ENCODE results near the gene NAT10.

NAT10 gene

DNA sequence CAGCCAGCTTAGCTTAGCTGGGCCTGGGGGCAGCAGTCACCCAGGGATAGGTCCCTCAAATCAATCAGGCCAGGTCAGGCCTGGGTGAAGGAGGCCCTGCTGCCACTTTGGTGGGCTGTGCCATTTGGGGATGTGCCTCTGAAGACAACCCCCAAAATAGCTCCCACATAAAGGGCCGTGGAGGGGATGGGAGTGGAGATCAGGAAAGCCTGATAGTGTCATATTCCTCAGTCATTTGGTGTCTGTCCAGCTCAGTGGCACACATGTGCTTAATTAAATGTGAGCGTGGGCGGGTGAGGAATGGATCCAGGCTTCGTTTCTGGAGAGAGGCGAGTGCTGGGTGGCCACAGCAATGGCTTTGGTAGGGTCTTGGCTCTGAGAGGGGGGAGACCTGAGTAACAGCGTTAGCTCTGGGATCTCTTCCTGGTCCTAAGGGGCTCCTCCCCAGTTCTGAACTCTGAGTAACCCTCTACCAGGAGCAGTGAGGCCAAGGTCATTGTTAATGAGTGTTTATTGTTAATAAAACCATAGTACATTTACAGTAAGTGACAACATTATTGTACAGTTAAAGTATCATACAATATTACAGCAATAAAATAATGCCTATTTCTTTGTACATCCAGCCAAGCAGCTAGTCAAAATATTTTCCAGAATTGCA is 45.2 kb downstream of the NAT10 start:
- DNase-seq: no peak

DNA sequence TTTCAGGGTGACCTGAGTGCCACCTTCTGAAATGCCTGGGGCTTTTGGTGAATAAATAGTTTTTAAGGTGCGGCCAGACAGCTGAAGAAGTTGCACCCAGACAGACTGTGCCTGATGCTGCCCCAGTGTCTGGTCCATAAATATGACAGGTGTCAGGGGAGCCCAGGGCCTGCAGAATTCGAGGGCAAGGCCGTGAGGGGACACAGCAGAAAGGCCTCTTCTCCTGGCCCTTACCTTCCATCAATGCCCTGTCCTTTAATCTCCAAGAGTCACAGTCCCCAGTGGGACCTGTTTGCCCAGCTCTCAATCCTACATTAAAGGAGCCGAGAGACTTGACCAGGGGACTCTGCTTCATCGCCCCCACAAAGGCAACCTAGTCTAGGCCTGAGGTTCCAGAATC is 45.7 kb downstream of the NAT10 start:
- no peak for DNase-seq

DNA sequence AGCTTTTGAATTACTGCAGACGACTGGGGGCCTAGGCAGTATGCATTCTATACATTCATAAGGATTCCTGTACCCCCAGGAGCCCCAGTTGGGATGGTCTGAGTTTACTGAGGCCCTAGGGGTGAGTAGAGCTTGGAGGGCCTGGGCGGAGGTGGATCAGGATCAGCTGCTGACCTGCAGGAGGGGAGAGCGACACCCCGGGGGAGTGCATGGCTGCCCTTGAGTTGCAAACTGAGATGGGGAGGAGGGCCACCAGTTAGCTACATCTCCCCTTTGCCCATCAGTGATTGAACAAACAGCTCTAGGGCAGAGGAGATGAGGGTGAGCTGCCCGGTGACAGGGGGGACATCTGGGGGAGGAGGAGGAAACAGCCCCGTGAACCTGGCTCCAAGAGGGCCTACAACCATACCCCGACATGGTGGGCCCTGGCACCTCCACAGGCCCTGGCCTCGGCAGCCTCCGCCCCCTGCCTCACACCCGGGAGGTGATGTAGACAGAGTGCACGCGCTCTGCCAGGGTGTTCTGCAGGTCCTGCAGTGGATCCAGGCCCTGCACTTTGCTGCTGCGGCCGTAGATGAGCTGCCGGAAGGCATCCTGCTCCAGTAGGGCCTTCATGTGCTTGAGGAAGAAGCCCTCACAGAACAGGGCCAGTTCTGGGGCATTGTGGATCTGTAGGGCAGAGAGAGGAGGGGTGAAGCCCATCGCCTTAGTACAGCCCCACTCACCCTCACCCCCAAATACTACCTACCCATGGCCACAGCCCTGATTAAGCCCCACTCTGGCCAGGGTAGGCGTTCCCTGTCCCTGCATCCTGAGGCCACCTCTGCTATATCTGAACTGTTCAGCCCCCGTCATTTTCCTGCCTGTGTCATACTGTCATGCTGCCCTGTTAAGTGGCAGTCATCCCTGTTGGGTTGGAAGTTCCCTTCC is 46.8 kb downstream of the NAT10 start:
- peak in 1 of 3 donors; percentile 32 for DNase-seq

DNA sequence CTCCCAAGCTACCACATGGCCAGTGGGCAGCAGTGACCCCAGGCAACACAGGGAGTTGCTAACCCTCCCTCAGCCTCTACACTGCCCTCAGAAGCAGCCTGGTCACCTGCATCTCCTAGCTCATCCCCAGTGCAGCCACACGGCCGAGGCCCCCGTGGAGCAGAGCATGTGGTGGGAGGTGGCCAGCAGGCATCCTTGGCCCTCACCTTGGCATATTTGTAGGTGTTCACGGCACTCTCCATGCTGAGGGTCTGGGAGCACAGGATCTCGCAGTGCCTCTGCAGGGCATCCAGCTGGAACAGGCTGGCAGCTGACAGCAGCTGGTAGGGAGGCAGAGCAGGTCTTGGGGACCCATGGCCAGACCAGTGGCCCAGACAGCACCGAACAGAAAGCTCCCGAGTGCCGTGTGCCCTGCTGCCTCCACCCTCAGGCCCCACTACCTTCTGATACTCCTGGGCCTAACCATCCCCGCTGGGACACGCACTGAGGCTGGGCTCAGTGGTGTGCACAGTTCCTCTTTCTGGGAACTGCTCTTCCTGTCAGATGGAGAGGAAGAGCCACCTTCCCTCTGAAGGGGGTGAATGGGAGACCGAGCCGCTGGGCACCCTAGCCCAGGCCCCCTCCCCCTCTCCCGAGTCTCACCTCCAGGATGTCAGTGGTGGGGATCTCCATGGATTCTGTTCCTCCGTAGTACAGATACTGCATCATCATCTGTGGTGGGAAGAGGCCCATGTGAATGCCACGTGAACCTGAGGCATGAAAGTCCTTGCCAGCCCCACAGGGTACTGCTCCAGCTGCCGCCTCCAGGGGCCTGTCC is 48.8 kb downstream of the NAT10 start:
- DNase-seq: peak; percentile 57 to 75 (median 68)

DNA sequence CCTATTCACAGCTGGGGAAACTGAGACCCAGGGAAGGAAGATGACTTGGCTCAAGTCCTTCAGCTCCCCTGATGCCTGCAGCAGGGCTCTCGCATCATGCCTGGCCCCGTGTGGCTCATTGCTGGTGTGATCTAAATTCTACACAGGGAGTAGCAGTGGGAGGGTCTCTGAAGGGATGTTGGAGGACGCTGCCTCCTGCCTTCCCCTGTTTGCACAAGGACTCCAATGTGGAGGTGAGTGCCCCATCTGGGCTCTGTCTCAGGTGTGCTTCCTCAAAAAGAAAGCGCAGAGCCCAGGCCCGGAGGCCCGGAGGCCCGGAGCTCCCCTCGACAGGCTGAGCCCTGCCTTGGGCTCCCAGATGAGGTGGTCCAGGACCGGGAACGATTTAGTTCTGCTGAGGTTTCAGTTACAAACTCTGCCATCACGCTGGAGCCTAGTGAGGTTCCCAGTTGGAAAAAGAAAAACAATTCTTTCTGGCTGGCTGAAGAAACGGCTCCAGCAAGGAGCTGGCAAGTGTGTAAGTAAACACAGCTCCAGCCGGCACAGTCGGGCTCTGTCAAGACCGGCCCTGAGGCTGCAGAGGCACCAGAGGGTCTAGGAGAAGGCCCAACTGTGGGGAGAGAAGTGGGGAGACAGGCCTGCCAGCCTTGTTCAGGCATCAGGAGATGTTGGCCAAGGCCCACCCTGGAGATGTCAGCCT is 49.8 kb downstream of the NAT10 start:
- DNase-seq: no peak

DNA sequence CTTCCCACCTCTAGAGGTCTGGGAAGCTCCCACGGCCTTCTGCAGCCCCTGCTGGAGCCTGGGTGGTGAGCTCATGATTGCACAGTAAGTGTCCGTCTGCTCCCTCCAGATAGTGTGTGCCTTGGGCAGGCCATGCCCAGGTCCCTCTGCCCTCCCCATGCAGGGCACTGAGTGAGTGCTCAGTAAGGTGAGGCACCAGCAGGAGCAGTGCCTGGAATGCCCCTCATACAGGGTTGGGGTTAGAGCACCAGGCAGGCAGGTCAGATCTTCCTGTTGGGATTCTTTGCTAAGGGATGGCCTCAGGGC is 50.3 kb downstream of the NAT10 start:
- DNase-seq: no peak

DNA sequence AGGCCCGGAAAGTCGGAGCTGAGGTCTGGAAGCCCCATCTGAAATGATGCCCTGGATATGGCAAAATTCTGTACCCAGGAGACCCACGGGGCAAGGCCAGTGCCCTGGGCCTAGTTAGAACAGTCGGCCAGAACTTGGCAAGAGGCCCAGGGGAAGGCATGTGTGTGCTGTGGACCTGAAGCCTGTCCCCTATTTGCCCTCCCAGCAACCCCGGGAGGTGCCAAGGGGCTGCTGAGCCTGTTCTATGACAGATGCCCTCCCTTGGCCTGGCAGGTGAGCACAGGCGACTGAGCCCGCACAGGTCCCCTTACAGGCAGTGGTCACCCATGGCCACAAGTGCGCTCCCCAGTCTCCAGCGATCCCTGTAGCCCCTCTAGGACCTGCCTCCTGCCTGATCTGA is 51.7 kb downstream of the NAT10 start:
- no peak for DNase-seq

DNA sequence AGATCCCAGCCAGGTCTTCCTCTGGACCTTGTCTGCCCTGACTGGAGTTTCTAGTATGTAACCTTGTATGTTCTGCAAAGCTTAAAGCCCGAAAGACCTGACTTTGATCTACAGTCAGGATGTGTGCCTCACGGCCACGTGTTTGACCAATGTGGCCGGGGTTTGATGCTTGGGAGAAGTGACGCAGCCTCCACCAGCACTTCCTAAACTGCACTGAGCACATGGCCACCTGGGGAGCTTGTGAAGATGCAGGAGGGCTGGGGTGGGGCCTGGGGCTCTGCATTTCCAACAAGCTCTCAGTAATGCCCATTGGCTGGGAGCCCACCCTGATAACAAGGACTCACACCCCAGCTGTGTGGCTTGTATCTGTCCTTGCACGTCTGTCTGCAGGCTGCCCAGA is 53.2 kb downstream of the NAT10 start:
- DNase-seq: peak in 1 of 3 donors; percentile 13

DNA sequence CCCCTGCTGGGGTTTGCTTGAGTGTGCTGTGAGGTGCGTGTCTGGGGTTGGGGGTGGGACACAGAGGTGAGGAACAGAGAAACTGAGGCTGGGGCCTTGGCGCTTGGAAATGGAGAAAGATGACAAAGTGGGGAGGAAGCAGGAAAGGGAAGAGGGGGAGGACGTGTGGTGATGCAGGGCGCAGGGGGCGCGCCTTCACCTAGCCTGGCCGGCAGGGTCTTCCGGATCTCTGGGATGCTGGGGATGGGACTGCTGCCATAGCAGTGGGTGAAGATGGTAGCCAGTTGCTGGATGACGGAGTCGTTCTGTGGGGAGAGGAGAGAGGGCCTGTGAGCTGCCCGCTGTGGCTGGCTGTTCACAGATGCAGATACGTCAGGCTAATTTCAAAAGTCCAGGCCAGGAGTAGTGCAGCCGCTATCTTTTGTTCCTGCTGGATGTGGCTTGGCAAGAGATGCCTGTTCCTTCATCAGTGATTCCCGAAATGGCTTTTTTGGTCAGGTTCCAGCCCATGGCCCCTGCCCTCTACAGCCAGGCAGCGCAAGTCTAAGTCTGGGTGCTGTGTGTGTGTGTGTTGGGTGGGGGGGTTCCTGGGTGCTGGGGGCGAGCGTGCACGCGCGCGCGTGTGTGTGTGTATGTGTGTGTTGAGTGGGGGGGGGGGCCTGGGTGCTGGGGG is 54.8 kb downstream of the NAT10 start:
- DNase-seq: no peak

DNA sequence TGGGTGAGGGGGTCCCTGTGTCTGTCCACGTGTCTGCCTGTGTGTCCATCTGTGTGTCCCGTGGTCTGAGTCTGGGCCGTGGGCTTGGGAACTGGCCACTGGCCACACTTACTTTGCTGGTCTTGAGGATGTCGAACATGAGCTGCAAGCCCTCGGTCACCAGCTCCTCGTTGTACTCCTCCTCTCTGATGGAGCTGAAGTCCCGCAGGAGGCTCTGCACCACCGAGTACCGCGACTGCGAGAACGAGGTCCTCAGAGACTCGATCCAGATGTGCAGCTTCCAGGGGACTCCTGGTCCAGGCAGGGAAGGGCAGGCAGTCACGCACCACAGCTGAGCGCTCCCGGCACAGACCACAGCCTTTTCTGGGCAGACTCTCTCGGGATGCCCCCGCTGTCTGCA is 55.4 kb downstream of the NAT10 start:
- no peak for DNase-seq

DNA sequence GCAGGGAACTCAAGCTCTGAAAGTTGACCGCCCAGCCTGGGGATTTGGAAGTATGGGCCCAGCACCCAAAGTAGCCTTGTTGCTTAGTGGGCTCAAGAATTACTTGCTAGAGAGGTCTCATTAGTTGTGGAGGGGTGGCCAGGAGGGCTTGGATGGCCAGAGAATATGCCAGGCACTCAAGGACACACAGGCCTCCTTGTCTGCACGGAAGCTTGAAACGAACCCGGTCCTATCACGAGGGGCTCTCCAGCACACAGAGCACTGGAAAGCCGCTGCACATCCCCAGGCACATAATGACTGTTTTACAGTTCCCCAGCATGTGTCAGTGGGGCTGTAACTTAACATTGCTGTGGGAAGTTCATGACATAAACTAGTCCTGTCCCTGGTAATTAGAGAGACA is 55.9 kb downstream of the NAT10 start:
- DNase-seq: no peak

DNA sequence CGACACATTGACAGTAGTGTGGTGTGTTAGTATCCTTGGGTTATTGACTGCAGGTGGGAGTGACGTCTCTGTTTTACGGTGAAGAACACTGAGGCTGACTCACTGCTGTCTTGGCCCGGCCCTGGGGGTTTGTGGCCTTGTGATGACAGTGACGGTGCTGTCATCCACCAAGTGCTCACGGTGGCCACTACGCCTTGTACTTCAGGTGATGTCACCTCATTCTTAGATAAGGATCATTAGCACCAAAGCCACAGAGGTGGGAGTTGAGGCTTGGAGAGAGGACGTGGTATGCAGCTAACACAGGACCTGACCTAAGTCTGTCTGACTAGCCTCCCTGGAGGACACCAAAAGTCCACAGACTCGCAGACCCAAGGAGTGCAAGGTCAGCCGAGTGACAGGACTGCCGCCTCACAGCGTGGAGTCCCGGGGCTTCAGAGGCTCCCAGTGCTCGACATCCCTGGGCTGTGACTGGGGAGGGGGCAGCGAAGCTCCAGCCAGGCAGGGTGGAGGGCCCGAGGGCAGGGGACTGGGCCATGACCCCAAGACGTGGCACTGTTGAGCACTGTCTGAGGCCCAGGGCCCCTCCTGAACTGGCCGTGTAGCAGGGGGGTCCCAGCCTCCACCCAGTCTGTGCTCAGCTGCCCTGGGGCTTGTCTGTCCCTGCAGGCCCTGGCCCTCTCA is 56.5 kb downstream of the NAT10 start:
- no peak for DNase-seq

DNA sequence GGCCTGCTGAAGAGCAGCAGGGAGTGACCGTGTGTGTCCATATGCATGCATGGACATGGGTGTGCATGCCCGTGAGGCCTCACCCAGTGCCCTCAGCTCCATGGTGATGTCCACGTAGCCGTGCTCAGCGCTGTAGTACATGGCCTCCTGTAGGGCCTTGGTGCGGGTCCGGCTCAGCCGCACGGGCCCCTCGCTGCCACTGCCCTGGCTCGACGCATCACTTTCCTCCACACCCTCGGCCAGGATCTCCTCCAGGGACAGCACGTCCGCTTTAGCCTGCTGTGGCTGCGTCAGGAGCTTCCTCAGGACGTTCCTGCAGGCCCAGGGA is 57.0 kb downstream of the NAT10 start:
- no peak for DNase-seq

DNA sequence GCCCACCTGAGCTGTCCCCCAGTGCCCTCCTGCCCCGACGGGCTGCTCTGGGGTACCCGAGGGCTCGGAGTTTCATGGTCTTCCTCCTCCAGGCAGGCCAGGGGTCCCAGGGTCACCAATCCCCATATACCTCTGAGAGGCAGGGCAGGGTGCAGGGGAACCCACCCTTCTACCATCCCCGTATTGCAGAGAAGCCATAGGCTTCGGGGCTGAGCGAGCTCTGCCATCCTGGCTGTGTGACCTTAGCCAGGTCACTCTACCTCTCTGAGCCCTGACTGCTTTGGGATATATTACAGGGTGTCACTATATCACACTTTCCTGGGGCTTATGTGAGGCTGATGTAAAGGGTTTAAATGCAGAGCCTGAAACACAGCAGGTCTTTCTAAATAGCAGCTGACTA is 57.4 kb downstream of the NAT10 start:
- DNase-seq: no peak

DNA sequence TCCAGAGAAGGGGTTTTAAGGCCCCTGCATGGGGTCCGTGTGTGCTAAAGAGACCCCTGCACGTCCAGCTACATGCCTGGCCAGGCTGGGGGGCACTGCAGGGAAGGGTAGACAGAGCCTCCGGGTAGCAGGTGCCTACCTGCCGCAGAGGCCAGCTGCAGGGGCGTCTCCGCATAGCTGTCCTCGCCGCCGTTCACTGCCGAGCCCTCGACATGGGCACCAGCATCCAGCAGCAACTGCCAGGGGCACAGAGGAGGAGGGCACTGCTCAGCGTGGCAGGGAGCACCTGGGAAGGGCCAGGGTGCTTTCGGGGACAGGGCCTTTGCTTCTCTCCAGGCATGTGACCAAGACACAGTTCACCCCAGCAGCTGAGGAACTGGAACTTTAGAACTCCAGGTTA is 59.7 kb downstream of the NAT10 start:
- no peak for DNase-seq

DNA sequence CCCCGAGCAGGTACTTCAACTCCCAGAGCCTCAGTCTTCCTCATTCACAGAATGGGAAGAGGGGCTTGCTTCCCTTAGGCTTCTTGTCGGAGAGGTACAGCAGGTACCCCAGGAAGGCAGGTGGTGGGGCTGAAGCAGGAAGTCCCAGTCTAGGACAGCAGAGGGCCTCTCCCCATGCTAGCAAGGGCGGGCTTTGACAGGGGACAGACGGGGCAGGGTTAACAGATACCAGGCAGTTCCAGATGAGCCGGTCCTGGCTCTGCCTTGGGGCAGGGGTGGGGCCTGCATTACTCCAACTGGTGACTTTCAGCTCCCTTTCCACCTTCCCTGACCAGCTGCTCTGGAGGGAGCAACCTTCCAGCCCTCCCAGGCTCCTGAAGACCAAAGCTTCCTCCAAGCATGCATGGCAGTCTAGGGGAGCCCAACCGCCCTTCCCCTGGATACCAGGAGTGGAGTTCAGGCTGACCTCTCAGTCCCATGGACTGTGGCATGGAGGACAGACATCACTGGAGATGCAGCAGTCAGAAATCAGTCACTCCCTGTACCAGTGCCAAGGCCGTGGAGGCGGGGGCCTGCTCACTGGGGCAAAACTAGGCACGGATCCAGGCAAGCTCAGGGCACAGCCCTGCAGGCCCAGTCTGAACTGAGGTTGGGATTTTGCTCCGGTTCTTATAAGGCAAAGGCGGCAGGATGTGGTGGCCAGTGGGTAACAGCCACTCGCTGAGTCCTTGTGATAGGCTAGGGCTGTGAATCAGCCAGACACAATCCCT is 60.5 kb downstream of the NAT10 start:
- DNase-seq: no peak

DNA sequence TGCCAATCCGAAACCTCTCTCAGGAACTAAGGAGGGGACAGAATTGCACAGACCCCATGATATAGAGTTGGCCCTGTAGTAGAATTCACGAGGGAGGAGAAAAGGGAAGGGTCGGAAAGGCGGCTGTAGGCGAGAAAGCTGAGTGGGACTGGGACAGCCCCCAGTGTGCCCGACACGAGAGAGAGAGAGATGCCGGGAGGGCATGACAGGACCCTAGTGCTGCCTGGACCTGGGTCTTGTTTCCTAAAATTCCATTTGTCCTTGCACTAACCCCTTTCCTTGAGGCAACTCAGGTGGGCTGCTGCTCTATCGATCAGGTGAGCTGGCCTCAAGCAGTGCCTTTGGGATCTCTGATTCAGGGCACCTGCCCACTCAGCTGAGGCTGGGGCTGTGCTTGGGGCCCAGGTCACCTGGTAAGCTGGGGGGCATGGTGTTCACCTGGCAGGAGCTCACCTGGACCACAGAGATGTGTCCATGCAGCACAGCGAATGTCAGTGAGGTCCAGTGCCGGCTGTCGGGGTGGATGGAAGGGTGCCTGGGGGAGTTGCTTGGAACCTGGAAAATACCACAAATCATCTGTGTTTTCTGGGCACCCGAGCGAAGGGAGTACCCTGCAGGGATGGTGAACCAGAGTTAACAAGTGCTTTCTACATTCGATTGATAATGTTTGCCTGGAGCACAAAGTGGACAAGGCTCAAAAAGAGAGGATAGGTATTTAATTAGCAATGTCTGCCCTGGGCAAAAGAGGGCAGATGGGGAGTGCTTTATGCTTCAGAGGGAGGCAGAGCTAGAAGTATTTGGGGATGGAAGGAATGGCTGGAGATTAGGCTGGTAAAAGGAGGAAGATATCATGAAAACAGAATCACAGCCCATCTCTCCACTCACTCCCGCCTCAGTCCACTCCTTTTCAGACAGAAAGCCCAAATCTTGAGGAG is 61.6 kb downstream of the NAT10 start:
- DNase-seq: no peak

DNA sequence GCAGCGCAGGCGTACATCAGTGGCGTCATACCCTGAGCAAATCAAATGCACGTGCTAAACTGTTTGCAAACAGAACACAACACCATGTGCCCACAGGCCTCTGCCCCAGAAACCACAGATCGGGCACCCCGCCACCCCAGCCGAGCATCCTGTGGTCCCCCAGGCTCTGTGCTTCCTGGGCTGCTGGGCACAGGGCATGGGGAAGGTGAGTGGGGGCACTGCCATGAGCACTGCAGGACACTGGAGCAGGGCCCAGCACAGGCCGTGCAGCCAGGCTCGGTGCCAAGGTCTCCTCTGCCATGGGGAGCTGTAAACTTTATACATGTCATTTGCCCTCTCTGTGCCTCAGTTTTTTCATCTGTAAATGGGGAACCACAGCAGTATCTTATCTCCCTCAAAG is 62.5 kb downstream of the NAT10 start:
- DNase-seq: no peak

DNA sequence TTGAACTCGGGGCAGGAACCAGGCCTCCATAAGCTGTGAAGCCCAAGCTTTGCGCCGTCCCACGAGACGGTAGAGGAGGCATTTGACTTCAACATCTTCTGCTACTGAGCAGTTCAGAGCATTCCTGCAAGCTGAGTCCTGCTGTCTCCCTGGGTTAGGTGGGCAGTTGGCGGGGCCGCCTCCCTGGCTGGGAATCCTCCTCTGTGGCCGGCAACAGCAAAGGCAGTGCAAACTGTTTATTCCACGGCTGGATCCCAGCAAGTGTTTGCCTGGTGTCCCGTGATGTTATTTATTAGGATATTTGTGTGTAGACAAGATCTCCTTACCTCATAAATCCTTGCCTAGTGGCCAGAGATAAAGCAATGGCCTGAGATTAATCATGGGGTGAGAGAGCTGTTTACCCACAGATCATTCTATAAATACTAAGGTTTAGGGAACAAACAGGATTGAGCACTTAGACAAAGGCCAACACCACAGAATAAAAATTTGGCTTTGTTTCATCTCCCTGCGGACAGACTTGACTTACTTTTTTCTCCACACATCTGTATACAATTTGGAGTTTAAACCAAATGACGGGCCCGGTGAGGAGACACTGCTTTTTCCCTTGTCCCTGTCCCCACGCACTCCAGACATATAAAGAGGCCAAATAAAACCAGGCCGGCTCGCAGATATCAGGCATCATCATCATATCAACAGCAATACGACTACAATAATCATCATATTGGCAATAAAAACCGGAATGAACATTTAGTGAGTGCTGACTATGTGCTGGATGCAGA is 63.4 kb downstream of the NAT10 start:
- DNase-seq: no peak
